GM19372 (cell line): Measurements from ENCODE around the gene CD247.

Experiments used
- ATAC-seq: cut with Tn5 transposase; IDR thresholded peaks from one replicate; pipeline ENCODE4 v1.9.1; 2021; ENCODE audit warnings: mild to moderate bottlenecking, low read depth, moderate library complexity; ENCODE audit not compliant: unreplicated experiment

Gene CD247

GRCh38 chr1:167425482-167425881 lies 92.8 kb downstream of the CD247 start:
- ATAC-seq = no peak

- ATAC-seq = no peak
Measured at GRCh38 chr1:167423684-167424619, 94.4 kb downstream of the CD247 start.

- ATAC-seq = no peak
Measured at GRCh38 chr1:167420510-167420909, 97.8 kb downstream of the CD247 start.

- no peak for ATAC-seq
Measured at GRCh38 chr1:167419245-167419644, 99.1 kb downstream of the CD247 start.

GRCh38 chr1:167418391-167418790 lies 99.9 kb downstream of the CD247 start:
- ATAC-seq = no peak

- no peak for ATAC-seq
Measured at GRCh38 chr1:167416506-167416905, 101.8 kb downstream of the CD247 start.

GRCh38 chr1:167413328-167413727 lies 105.0 kb downstream of the CD247 start:
- ATAC-seq = no peak

GRCh38 chr1:167412920-167413319 lies 105.4 kb downstream of the CD247 start:
- ATAC-seq = no peak

- no peak for ATAC-seq
Measured at GRCh38 chr1:167412072-167412471, 106.3 kb downstream of the CD247 start.

- no peak for ATAC-seq
Measured at GRCh38 chr1:167409183-167409582, 109.1 kb downstream of the CD247 start.

- ATAC-seq = no peak
Measured at GRCh38 chr1:167408355-167408754, 110.0 kb downstream of the CD247 start.

- no peak for ATAC-seq
Measured at GRCh38 chr1:167404908-167405307, 113.4 kb downstream of the CD247 start.

GRCh38 chr1:167404161-167404888 lies 114.0 kb downstream of the CD247 start:
- no peak for ATAC-seq

GRCh38 chr1:167401260-167401873 lies 117.0 kb downstream of the CD247 start:
- ATAC-seq = no peak

- no peak for ATAC-seq
Measured at GRCh38 chr1:167400359-167400953, 117.9 kb downstream of the CD247 start.

GRCh38 chr1:167392200-167392696 lies 126.1 kb downstream of the CD247 start:
- ATAC-seq = no peak

- ATAC-seq = no peak
Measured at GRCh38 chr1:167388976-167389375, 129.4 kb downstream of the CD247 start.

- no peak for ATAC-seq
Measured at GRCh38 chr1:167387251-167387910, 130.9 kb downstream of the CD247 start.
